Upper lobe of left lung (tissue), 4 donors: ENCODE data around the gene DGKI.

Experiments
- POLR2A ChIP-seq, 4 donors: fragments of 450-650 bp; IDR thresholded peaks; one replicate each; pipeline ENCODE4 v1.5.1; 2016 to 2017; ENCODE audit warnings: antibody characterized with exemption in 4 of 4, mild to moderate bottlenecking in 2 of 4
- POLR2AphosphoS5 ChIP-seq, 2 donors: sonication (generic); formaldehyde crosslinking; IDR thresholded peaks; one replicate each; pipeline ENCODE4 v1.5.1; 2017; ENCODE audit warnings: antibody characterized with exemption in 2 of 2
- TF ChIP-seq, protein P1 (sequence below), 6 experiments: fragments of 450-650 bp in 4 of 6; fragments of 200-600 bp in 2 of 6; sonication (generic) in 2 of 6; IDR thresholded peaks; one replicate each; pipeline ENCODE4 v1.5.1; 2016 to 2019; ENCODE audit warnings: antibody characterized with exemption in 6 of 6

DNA sequence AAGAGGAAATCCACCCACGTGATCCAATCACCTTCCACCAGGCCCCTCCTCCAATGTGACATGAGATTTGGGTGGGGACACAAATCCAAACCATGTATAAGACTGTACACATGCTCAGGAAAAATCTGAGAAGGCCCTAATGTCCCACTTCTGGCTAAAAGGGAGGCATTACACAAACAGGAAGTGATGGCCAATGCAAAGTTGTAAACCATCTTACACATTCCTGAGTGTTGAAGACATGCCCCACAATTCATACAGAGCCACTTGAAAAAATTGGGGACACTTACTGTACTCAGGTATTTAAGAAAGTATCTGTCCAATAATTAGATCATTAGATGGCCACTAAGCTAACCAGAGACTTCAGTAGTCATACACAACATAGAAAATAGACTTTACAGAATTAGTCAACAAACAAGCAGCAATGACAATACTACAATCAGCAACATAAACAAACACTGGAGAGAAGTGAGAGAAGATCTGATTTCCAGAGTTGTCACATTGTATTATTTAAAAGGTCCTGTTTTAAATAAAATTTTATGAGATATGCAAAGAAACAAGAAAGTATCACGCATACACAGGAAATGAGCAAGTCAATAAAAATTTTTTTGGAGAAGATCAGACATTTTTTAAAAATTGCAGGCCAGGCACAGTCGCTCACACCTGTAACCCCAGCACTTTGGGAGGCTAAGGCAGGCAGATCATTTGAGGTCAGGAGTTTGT is 143.3 kb downstream of the DGKI start:
- no peak for TF ChIP-seq POLR2AphosphoS5 (IDR thresholded peaks at IDR 0.05)
- TF ChIP-seq POLR2A (IDR thresholded peaks at IDR 0.05), result no peak
- TF ChIP-seq, protein P1, sequence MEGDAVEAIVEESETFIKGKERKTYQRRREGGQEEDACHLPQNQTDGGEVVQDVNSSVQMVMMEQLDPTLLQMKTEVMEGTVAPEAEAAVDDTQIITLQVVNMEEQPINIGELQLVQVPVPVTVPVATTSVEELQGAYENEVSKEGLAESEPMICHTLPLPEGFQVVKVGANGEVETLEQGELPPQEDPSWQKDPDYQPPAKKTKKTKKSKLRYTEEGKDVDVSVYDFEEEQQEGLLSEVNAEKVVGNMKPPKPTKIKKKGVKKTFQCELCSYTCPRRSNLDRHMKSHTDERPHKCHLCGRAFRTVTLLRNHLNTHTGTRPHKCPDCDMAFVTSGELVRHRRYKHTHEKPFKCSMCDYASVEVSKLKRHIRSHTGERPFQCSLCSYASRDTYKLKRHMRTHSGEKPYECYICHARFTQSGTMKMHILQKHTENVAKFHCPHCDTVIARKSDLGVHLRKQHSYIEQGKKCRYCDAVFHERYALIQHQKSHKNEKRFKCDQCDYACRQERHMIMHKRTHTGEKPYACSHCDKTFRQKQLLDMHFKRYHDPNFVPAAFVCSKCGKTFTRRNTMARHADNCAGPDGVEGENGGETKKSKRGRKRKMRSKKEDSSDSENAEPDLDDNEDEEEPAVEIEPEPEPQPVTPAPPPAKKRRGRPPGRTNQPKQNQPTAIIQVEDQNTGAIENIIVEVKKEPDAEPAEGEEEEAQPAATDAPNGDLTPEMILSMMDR (IDR thresholded peaks at IDR 0.05), result no peak
